HepG2 (cell line): ENCODE data around the gene CAMK4. TPM values are rescaled to one million over a fixed set of nuclear protein-coding genes. Genes with fewer than 3 reads are reported as not detected.

Source experiments
- ATAC-seq: fragments of 200-7000 bp; cut with Tn5 transposase; 3 replicates; pipeline ENCODE4 v1.9.1; 2020; ENCODE audit warnings: mild to moderate bottlenecking, moderate library complexity
- BruUV-seq: library from RNA; stranded (reverse); fragments of 400-500 nt; replicated peaks from 2 replicates; lab custom pipeline; 2021; lab: Mats Ljungman, UMichigan
- CTCF ChIA-PET: fragments of 300-600 bp; formaldehyde crosslinking; extraction: SDS; loops from one replicate; lab custom pipeline; 2021; ENCODE audit warnings: low total read pairs, inconsistent platforms, low intra/inter-chr PET ratio; lab: Yijun Ruan, JAX
- POLR2A ChIA-PET: fragments of 350-600 bp; sonication (Branson Sonifier 250); formaldehyde crosslinking; loops from one replicate; lab custom pipeline; 2020; ENCODE audit warnings: antibody characterized with exemption, inconsistent platforms; lab: Yijun Ruan, JAX
- DNase-seq: peaks from one replicate; pipeline ENCODE4 v3.0.0-alpha.2; 2015; ENCODE audit warnings: low spot score
- FAIRE-seq: peaks from 3 replicates; lab custom pipeline; 2011; peaks lifted over from hg19 to GRCh38; lab: Jason Lieb, UNC
- H2AFZ ChIP-seq: one replicate; pipeline ENCODE4 v1.6.1; 2011; ENCODE audit warnings: low read length, inconsistent platforms
- H3K27ac ChIP-seq: fragments of 300-600 bp; 3 replicates; pipeline ENCODE4 v1.8.0; 2011; ENCODE audit warnings: mixed run types, mild to moderate bottlenecking, mixed read lengths, low read length, inconsistent platforms; ENCODE audit not compliant: insufficient read depth; ENCODE audit errors: extremely low read length
- H3K27me3 ChIP-seq, 2 experiments: fragments of 200-600 bp in 1 of 2; 2 replicates in 1 of 2; 3 replicates in 1 of 2; pipeline versions ENCODE4 v1.6.0 to v1.8.0; 2011; ENCODE audit warnings: low read length in 2 of 2, mild to moderate bottlenecking in 2 of 2, moderate library complexity in 2 of 2, inconsistent platforms in 1 of 2; ENCODE audit not compliant: insufficient read depth in 2 of 2, control insufficient read depth in 1 of 2
- H3K36me3 ChIP-seq, 2 experiments: fragments of 200-600 bp in 1 of 2; replicated peaks in 1 of 2; 2 replicates in 1 of 2; 3 replicates in 1 of 2; pipeline versions ENCODE4 v1.5.1 to v1.8.0; 2011; ENCODE audit warnings: low read length in 2 of 2, inconsistent platforms in 1 of 2; ENCODE audit not compliant: insufficient read depth in 2 of 2, control insufficient read depth in 1 of 2
- H3K4me1 ChIP-seq: 2 replicates; pipeline ENCODE4 v1.5.1; 2012; ENCODE audit warnings: low read length, inconsistent platforms; ENCODE audit not compliant: insufficient read depth
- H3K4me2 ChIP-seq: 2 replicates; pipeline ENCODE4 v1.6.0; 2011; ENCODE audit warnings: low read depth, low read length, inconsistent platforms
- H3K4me3 ChIP-seq, 3 experiments: fragments of 200-600 bp in 1 of 3; sonication (generic), shearing (Covaris generic) in 1 of 3; replicated peaks in 1 of 3; 2 replicates each; pipeline ENCODE4 v1.5.1; 2011 to 2016; ENCODE audit warnings: low read length in 3 of 3, inconsistent platforms in 2 of 3, low read depth in 2 of 3, mild to moderate bottlenecking in 2 of 3, control low read depth in 1 of 3, mixed read lengths in 1 of 3; ENCODE audit not compliant: insufficient read depth in 1 of 3
- H3K79me2 ChIP-seq: one replicate; pipeline ENCODE4 v1.6.1; 2011; ENCODE audit warnings: low read length, inconsistent platforms; ENCODE audit not compliant: insufficient read depth
- H3K9ac ChIP-seq: 2 replicates; pipeline ENCODE4 v1.6.0; 2011; ENCODE audit warnings: mild to moderate bottlenecking, low read depth, low read length, inconsistent platforms; ENCODE audit not compliant: insufficient read depth
- H3K9me3 ChIP-seq: 2 replicates; pipeline ENCODE4 v1.5.1; 2012; ENCODE audit warnings: mild to moderate bottlenecking, low read length
- H4K20me1 ChIP-seq: 2 replicates; pipeline ENCODE4 v1.6.0; 2011; ENCODE audit warnings: inconsistent platforms, mild to moderate bottlenecking, low read length, moderate library complexity; ENCODE audit not compliant: insufficient read depth
- ATF5 ChIP-seq: sonication (generic); formaldehyde crosslinking; IDR thresholded peaks from 2 replicates; pipeline ENCODE4 v1.4.0; 2020; ENCODE audit warnings: mild to moderate bottlenecking, low read depth, missing genetic modification reagents
- CHD2 ChIP-seq: IDR thresholded peaks from 2 replicates; pipeline ENCODE4 v1.6.1; 2011; ENCODE audit warnings: low read depth, low read length, improper control_type of control experiment
- ELF4 ChIP-seq: sonication (generic); formaldehyde crosslinking; IDR thresholded peaks from 2 replicates; pipeline ENCODE4 v1.5.0; 2020; ENCODE audit warnings: missing genetic modification reagents, mild to moderate bottlenecking, moderate library complexity, borderline replicate concordance
- GLI4 ChIP-seq: sonication (generic); formaldehyde crosslinking; IDR thresholded peaks from 2 replicates; pipeline ENCODE4 v1.5.1; 2020; ENCODE audit warnings: missing genetic modification reagents, mild to moderate bottlenecking, moderate library complexity, borderline replicate concordance
- HCFC1 ChIP-seq: fragments of 150-350 bp; IDR thresholded peaks from 2 replicates; pipeline ENCODE4 v1.6.1; 2014; ENCODE audit warnings: low read depth, low read length
- HNF1B ChIP-seq: sonication (generic); formaldehyde crosslinking; IDR thresholded peaks from 2 replicates; pipeline ENCODE4 v1.5.1; 2020; ENCODE audit warnings: mild to moderate bottlenecking, moderate library complexity, missing genetic modification reagents
- KDM2A ChIP-seq: sonication (generic); formaldehyde crosslinking; IDR thresholded peaks from 2 replicates; pipeline ENCODE4 v1.4.0; 2020; ENCODE audit warnings: low read depth, missing genetic modification reagents, borderline replicate concordance
- PCBP2 ChIP-seq: fragments of 200-400 bp; formaldehyde crosslinking; optimal IDR thresholded peaks from 2 replicates; pipeline ENCODE3; 2018; ENCODE audit warnings: low read length, low read depth; ENCODE audit not compliant: poor library complexity, severe bottlenecking
- SALL1 ChIP-seq: sonication (generic); formaldehyde crosslinking; IDR thresholded peaks from 2 replicates; pipeline ENCODE4 v1.8.0; 2022; ENCODE audit warnings: mild to moderate bottlenecking, missing genetic modification reagents
- THAP8 ChIP-seq: sonication (generic); formaldehyde crosslinking; IDR thresholded peaks from 2 replicates; pipeline ENCODE4 v1.5.1; 2020; ENCODE audit warnings: missing genetic modification reagents, mild to moderate bottlenecking, borderline replicate concordance
- TRIM22 ChIP-seq: fragments of 450-650 bp; IDR thresholded peaks from 2 replicates; pipeline ENCODE4 v1.6.1; 2017
- ZBTB38 ChIP-seq: sonication (generic); formaldehyde crosslinking; IDR thresholded peaks from 2 replicates; pipeline ENCODE4 v1.5.1; 2020; ENCODE audit warnings: mild to moderate bottlenecking, missing genetic modification reagents
- ZHX1 ChIP-seq: sonication (generic); formaldehyde crosslinking; IDR thresholded peaks from 2 replicates; pipeline ENCODE4 v1.8.1; 2022; ENCODE audit warnings: low read depth, mild to moderate bottlenecking, missing genetic modification reagents
- ZNF550 ChIP-seq: sonication (generic); formaldehyde crosslinking; IDR thresholded peaks from 2 replicates; pipeline ENCODE4 v1.4.0; 2020; ENCODE audit warnings: mild to moderate bottlenecking, missing genetic modification reagents, borderline replicate concordance
- ZNF737 ChIP-seq: sonication (generic); formaldehyde crosslinking; IDR thresholded peaks from 2 replicates; pipeline ENCODE4 v1.5.0; 2020; ENCODE audit warnings: missing genetic modification reagents, mild to moderate bottlenecking, borderline replicate concordance
- ZNF747 ChIP-seq: sonication (generic); formaldehyde crosslinking; IDR thresholded peaks from 2 replicates; pipeline ENCODE4 v1.8.1; 2023; ENCODE audit warnings: missing genetic modification reagents, mild to moderate bottlenecking, borderline replicate concordance
- WGBS: methylation state at CpG from one replicate; pipeline ENCODE4 v1.1.6; 2017; ENCODE audit warnings: low lambda C conversion rate; 5-methylcytosine and 5-hydroxymethylcytosine counted together
- in situ Hi-C: cut with HindIII; loops from 2 replicates; pipeline ENCODE4 v1.10.0; 2017; ENCODE audit warnings: low pct_unique_long_range_greater_than_20kb; ENCODE audit not compliant: extremely low pct_ligation_motif_present
- intact Hi-C: fragments of 100-400 bp; cut with micrococcal nuclease; formaldehyde crosslinking; loops from one replicate; pipeline ENCODE4 v1.10.0; 2022; ENCODE audit not compliant: unreplicated experiment
- polyA plus RNA-seq, 8 experiments: library from polyadenylated mRNA; depleted of rRNA in 3 of 8; stranded (reverse) in 7 of 8; unstranded in 1 of 8; fragments of >200 nt; fragmentation: Illumina TruSeq in 4 of 8; extraction: Trizol in 4 of 8; gene quantifications; 2 replicates each; pipeline versions ENCODE4 v1.2.1 to v1.2.3, GENCODE V29; 2011 to 2016; ENCODE audit warnings: low read depth in 4 of 8, missing spikeins in 1 of 8, mixed read lengths in 1 of 8; ENCODE audit not compliant: insufficient read depth in 1 of 8
- total RNA-seq, 5 experiments: library from RNA; depleted of rRNA; stranded (reverse); fragments of >200 nt; fragmentation: Illumina TruSeq; extraction: Trizol; gene quantifications; 2 replicates each; pipeline ENCODE4 v1.2.3, GENCODE V29; 2016; ENCODE audit warnings: low read depth in 1 of 5

CAMK4 gene
- total and polyA plus RNA-seq, 2 of the 13 experiments (the other 11 are each of a cell fraction or from before 2014, with no cell fraction given), result not detected

- H3K4me3 ChIP-seq, result no peak overlapping the region
- ChIA-PET POLR2A (no interaction called here), CTCF (no interaction called here)
- H4K20me1 ChIP-seq, result no peaks in the 10 kb centered on the region
- no peak for DNase-seq
- no peak overlapping the region for H3K9ac ChIP-seq
- no peaks in the 10 kb centered on the region for H3K27me3 ChIP-seq
- no peak overlapping the region for H3K4me2 ChIP-seq
- no peaks in the 10 kb centered on the region for H3K36me3 ChIP-seq
- H3K4me1 ChIP-seq, result no peaks in the 10 kb centered on the region
- in situ Hi-C loops, result no loop called here
- TF ChIP-seq TRIM22 (no peak), ATF5 (CRISPR knock-in tag) (no peak), ELF4 (no peak), GLI4 (CRISPR knock-in tag) (no peak), ZHX1 (CRISPR knock-in tag) (no peak), HNF1B (CRISPR knock-in tag) (no peak), KDM2A (CRISPR knock-in tag) (no peak), ZNF737 (no peak), ZNF550 (no peak), CHD2 (no peak), PCBP2 (no peak), THAP8 (CRISPR knock-in tag) (no peak), ZNF747 (CRISPR knock-in tag) (no peak), HCFC1 (no peak), ZBTB38 (CRISPR knock-in tag) (no peak), SALL1 (no peak)
- H3K79me2 ChIP-seq, result no peaks in the 10 kb centered on the region
- ATAC-seq, result no peak
- 3% methylated on average over 2 of the region's 2 CpGs for WGBS
- intact Hi-C loops, result no loop called here
- BruUV-seq, result no TSS peak
- FAIRE-seq, result no peak
- no peak overlapping the region for H2AFZ ChIP-seq
- no peaks in the 10 kb centered on the region for H3K9me3 ChIP-seq
- H3K27ac ChIP-seq, result no peak overlapping the region
Measured at GRCh38 chr5:111360173-111360572, 136.0 kb downstream of the CAMK4 start.
